Vagina (tissue), 2 donors: ENCODE measurements around the gene DGKI. TPM values are rescaled to one million over a fixed set of nuclear protein-coding genes. Genes with fewer than 3 reads are reported as not detected.

Experiments used
- DNase-seq, 2 donors: peaks; one replicate each; pipeline ENCODE4 v3.0.0-alpha.2; 2017; ENCODE audit errors: extremely low spot score in 2 of 2
- H3K27ac ChIP-seq: fragments of 200-600 bp; sonication (generic); one replicate; pipeline ENCODE4 v1.5.1; 2019
- H3K27me3 ChIP-seq: fragments of 200-600 bp; sonication (generic); one replicate; pipeline ENCODE4 v1.5.1; 2019
- H3K36me3 ChIP-seq, 2 donors: fragments of 200-600 bp; sonication (generic); one replicate each; pipeline ENCODE4 v1.5.1; 2017 to 2019
- H3K4me1 ChIP-seq: fragments of 200-600 bp; sonication (generic); one replicate; pipeline ENCODE4 v1.5.1; 2019
- H3K4me3 ChIP-seq, 2 donors: fragments of 200-600 bp; sonication (generic); 1 replicate in 1 of 2; 2 replicates in 1 of 2; pipeline ENCODE4 v1.5.1; 2016 to 2019
- H3K9me3 ChIP-seq: fragments of 200-600 bp; sonication (generic); one replicate; pipeline ENCODE4 v1.5.1; 2019
- CTCF ChIP-seq, 3 experiments: fragments of 450-650 bp in 2 of 3; fragments of 200-600 bp in 1 of 3; sonication (generic) in 1 of 3; IDR thresholded peaks; one replicate each; pipeline ENCODE4 v1.5.1; 2017 to 2019; ENCODE audit warnings: antibody characterized with exemption in 3 of 3, mild to moderate bottlenecking in 2 of 3, moderate library complexity in 2 of 3
- POLR2A ChIP-seq, 2 donors: fragments of 450-650 bp; IDR thresholded peaks; one replicate each; pipeline ENCODE4 v1.6.1; 2017; ENCODE audit warnings: antibody characterized with exemption in 2 of 2, mild to moderate bottlenecking in 2 of 2, moderate library complexity in 2 of 2
- POLR2AphosphoS5 ChIP-seq, 2 donors: sonication (generic); formaldehyde crosslinking; IDR thresholded peaks; one replicate each; pipeline ENCODE4 v1.9.0; 2017; ENCODE audit warnings: antibody characterized with exemption in 2 of 2, mild to moderate bottlenecking in 2 of 2, low read depth in 1 of 2; ENCODE audit not compliant: insufficient read depth in 1 of 2
- intact Hi-C: fragments of 100-400 bp; cut with DNase I; formaldehyde crosslinking; loops from one replicate; pipeline ENCODE4 v1.15.1; 2023
- total RNA-seq: library from RNA; depleted of rRNA; stranded (reverse); fragments of >200 nt; gene quantifications from one replicate; pipeline ENCODE4 v1.2.3, GENCODE V29; 2016

The DGKI gene
- total RNA-seq, 1 donor from 2014 or later = 1.2 TPM

GRCh38 chr7:137519181-137519691 lies 327.5 kb downstream of the DGKI start:
- Histone ChIP-seq H3K27me3 (no peaks in the 10 kb centered on the region), H3K36me3 (no peaks in the 10 kb centered on the region), H3K4me1 (no peaks in the 10 kb centered on the region), H3K4me3 (no peak overlapping the region), H3K9me3 (no peaks in the 10 kb centered on the region), H3K27ac (no peak overlapping the region)
- no peak for TF ChIP-seq POLR2AphosphoS5 (IDR thresholded peaks at IDR 0.05; ENCODE audit: insufficient read depth in 1 of 2, low read depth in 1 of 2)
- no peak for TF ChIP-seq POLR2A (IDR thresholded peaks at IDR 0.05)
- TF ChIP-seq CTCF (IDR thresholded peaks at IDR 0.05) = no peak
- intact Hi-C loops = no loop called here
- DNase-seq = no peak

- Histone ChIP-seq H3K4me1 (no peaks in the 10 kb centered on the region), H3K4me3 (no peak overlapping the region), H3K27ac (no peak overlapping the region), H3K27me3 (no peaks in the 10 kb centered on the region), H3K36me3 (no peaks in the 10 kb centered on the region), H3K9me3 (no peaks in the 10 kb centered on the region)
- intact Hi-C loops = no loop called here
- DNase-seq = no peak
- TF ChIP-seq CTCF (IDR thresholded peaks at IDR 0.05) = no peak
- no peak for TF ChIP-seq POLR2AphosphoS5 (IDR thresholded peaks at IDR 0.05; ENCODE audit: insufficient read depth in 1 of 2, low read depth in 1 of 2)
- TF ChIP-seq POLR2A (IDR thresholded peaks at IDR 0.05) = no peak
Observed at GRCh38 chr7:137513091-137513490, 333.7 kb downstream of the DGKI start.

- intact Hi-C loops = no loop called here
- Histone ChIP-seq H3K4me1 (no peaks in the 10 kb centered on the region), H3K9me3 (no peaks in the 10 kb centered on the region), H3K27me3 (no peaks in the 10 kb centered on the region), H3K27ac (no peak overlapping the region), H3K36me3 (no peaks in the 10 kb centered on the region), H3K4me3 (no peak overlapping the region)
- TF ChIP-seq POLR2A (IDR thresholded peaks at IDR 0.05) (no peak), POLR2AphosphoS5 (IDR thresholded peaks at IDR 0.05; ENCODE audit: insufficient read depth in 1 of 2, low read depth in 1 of 2) (no peak), CTCF (IDR thresholded peaks at IDR 0.05) (no peak)
- no peak for DNase-seq
Observed at GRCh38 chr7:137507096-137507495, 339.7 kb downstream of the DGKI start.

GRCh38 chr7:137506031-137506430 lies 340.7 kb downstream of the DGKI start:
- no peak for TF ChIP-seq POLR2A (IDR thresholded peaks at IDR 0.05)
- TF ChIP-seq POLR2AphosphoS5 (IDR thresholded peaks at IDR 0.05; ENCODE audit: insufficient read depth in 1 of 2, low read depth in 1 of 2) = no peak
- no peak for TF ChIP-seq CTCF (IDR thresholded peaks at IDR 0.05)
- no peak for DNase-seq
- intact Hi-C loops = no loop called here

GRCh38 chr7:137501562-137501961 lies 345.2 kb downstream of the DGKI start:
- TF ChIP-seq POLR2AphosphoS5 (IDR thresholded peaks at IDR 0.05; ENCODE audit: insufficient read depth in 1 of 2, low read depth in 1 of 2) (no peak), POLR2A (IDR thresholded peaks at IDR 0.05) (no peak), CTCF (IDR thresholded peaks at IDR 0.05) (no peak)
- intact Hi-C loops = no loop called here
- H3K4me1 ChIP-seq = no peaks in the 10 kb centered on the region
- no peak overlapping the region for H3K27ac ChIP-seq
- no peaks in the 10 kb centered on the region for H3K36me3 ChIP-seq
- H3K4me3 ChIP-seq = no peak overlapping the region
- DNase-seq = no peak
- no peaks in the 10 kb centered on the region for H3K9me3 ChIP-seq
- H3K27me3 ChIP-seq = no peaks in the 10 kb centered on the region

More at GRCh38 chr7:137506031-137506430, 340.7 kb downstream of the DGKI start:
- no peak overlapping the region for H3K27ac ChIP-seq
- H3K9me3 ChIP-seq = no peaks in the 10 kb centered on the region
- no peak overlapping the region for H3K4me3 ChIP-seq
- no peaks in the 10 kb centered on the region for H3K36me3 ChIP-seq
- no peaks in the 10 kb centered on the region for H3K27me3 ChIP-seq
- H3K4me1 ChIP-seq = no peaks in the 10 kb centered on the region
